Measurements from ENCODE around the gene RXRA.

DNA sequence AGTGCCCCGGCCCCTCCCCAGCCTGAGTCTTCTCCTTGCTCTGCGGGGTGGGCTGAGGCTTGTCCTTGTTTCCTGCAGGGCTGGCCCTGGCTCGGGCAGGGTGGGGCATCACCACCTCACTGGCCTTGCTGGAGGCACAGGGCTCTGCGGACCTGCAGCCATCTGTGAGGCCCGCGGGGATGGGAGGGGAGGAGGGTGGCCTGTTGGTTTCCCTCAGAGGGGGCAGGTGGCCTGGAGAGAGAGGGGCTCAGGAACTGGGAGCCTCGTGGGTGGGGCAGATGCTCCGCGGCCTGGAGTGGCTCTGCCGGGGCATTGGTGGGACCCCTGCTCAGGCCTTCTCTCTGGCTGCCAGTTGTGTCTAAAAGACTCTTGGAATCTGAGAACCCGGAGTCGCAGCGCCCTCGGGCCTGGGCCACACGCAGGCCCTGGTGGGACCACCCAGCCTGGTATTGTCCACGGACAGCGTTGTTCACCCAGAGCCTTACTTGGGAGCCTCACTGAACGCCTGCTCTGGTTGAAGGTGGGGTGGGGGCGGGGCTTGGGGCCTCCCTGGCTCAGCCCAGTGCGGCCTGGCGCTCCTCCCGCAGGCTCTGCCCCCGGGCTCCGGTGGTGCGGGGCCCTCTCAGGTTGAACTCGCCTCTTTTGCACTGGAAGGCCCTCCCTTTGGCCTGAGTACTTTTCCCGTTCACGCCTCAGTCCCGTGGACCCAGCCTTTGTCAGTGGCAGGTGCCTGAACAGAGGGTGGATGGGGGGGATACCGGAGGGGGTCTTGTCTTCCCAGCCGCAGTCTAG, 111.3 kb downstream of the RXRA start:
- TF ChIP-seq, protein P1, sequence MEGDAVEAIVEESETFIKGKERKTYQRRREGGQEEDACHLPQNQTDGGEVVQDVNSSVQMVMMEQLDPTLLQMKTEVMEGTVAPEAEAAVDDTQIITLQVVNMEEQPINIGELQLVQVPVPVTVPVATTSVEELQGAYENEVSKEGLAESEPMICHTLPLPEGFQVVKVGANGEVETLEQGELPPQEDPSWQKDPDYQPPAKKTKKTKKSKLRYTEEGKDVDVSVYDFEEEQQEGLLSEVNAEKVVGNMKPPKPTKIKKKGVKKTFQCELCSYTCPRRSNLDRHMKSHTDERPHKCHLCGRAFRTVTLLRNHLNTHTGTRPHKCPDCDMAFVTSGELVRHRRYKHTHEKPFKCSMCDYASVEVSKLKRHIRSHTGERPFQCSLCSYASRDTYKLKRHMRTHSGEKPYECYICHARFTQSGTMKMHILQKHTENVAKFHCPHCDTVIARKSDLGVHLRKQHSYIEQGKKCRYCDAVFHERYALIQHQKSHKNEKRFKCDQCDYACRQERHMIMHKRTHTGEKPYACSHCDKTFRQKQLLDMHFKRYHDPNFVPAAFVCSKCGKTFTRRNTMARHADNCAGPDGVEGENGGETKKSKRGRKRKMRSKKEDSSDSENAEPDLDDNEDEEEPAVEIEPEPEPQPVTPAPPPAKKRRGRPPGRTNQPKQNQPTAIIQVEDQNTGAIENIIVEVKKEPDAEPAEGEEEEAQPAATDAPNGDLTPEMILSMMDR (IDR thresholded peaks at IDR 0.05) = no peak
- no peak for TF ChIP-seq POLR2A (IDR thresholded peaks at IDR 0.05)
